ENCODE measurements around the gene DENND5A. TPM values are rescaled to one million over a fixed set of nuclear protein-coding genes. Genes with fewer than 3 reads are reported as not detected.
"Not testable (repeated sequence)": the region's sequence is repeated elsewhere in the genome, so short reads cannot be mapped to it uniquely, and the experiment has no call there.

Gene DENND5A
- total RNA-seq, 4 donors from 2014 or later, result 110 to 134 (median 118) TPM

DNA sequence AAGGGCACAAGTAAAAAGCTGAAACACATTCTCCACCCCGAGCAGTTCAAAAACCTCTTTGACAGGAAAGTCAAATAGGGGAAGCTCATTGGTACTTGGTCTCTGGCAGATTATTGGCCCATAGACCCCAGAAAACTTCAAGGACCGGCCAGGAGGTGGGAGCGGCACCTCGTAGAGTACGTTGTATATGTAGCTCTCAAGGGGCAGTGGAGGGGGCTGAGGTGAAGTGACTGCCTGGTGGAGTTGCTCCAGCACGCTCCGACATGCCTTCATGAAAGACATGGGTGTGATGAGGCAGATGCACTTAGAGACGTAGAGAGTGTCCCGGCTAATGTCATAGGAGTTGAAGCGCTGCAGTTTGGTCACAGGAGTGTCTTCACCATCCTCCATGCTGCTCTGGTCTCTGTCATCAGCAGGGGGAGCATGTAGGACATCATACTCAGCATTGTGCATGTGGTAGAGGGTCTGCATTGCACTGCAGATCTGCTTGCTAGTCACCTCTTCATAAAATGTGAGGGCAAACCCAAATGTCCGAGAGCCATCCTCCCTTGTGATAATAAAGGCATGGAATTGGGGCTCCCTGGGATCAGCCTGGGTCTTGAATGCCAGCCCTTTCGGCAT, 61.3 kb downstream of the DENND5A start:
- Histone ChIP-seq H3K4me3 (no peak overlapping the region), H3K27me3 (no peaks in the 10 kb centered on the region), H3K27ac (no peak overlapping the region), H3K9me3 (no peaks in the 10 kb centered on the region), H3K36me3 (peaks cover 0 to 12% (median 0%) of the 10 kb centered on the region in 3 donors), H3K4me1 (peaks cover 0 to 15% (median 0%) of the 10 kb centered on the region in 4 donors)
- DNase-seq (ENCODE audit: low spot score in 2 of 2), result no peak
- WGBS, 2 donors, result 86 to 90% methylated on average over 12 of the region's 12 CpGs
- no peak for TF ChIP-seq POLR2A (IDR thresholded peaks at IDR 0.05)
- TF ChIP-seq, protein P1, sequence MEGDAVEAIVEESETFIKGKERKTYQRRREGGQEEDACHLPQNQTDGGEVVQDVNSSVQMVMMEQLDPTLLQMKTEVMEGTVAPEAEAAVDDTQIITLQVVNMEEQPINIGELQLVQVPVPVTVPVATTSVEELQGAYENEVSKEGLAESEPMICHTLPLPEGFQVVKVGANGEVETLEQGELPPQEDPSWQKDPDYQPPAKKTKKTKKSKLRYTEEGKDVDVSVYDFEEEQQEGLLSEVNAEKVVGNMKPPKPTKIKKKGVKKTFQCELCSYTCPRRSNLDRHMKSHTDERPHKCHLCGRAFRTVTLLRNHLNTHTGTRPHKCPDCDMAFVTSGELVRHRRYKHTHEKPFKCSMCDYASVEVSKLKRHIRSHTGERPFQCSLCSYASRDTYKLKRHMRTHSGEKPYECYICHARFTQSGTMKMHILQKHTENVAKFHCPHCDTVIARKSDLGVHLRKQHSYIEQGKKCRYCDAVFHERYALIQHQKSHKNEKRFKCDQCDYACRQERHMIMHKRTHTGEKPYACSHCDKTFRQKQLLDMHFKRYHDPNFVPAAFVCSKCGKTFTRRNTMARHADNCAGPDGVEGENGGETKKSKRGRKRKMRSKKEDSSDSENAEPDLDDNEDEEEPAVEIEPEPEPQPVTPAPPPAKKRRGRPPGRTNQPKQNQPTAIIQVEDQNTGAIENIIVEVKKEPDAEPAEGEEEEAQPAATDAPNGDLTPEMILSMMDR (IDR thresholded peaks at IDR 0.05), result no peak
- TF ChIP-seq EP300 (IDR thresholded peaks at IDR 0.05), result no peak

DNA sequence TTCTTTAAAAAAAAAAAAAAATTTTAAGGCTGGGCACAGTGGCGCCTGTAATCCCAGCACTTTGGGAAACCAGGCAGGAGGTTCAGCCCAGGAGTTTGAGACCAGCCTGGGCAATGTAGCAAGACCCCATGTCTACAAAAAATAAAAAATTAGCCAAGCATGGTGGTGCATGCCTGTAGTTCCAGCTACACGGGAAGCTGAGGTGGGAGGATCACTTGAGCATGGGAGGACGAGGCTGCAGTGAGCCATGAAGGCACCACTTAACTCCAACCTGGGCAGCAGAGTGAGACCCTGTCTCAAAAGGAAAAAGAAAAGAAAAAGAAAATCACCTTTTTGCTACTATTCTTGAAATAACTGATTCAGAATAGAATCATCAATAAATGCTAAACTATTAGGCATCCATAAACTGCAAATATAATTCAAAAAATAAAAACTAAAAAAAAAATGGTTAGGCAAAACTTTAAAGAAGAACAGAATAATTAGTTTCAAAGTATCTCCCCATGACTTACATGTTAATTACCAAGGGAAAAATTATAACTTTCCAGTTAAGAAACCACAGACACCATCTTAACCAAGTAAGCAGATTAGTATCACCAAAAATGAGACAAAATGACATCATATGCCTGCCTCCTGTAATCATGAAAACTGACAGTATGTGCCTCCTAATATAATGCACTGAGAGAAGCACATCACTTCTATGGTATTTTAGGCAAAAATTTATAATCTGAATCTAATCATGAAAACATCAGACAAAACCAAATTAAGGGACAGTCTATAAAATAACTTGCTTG, 63.6 kb downstream of the DENND5A start:
- H3K9me3 ChIP-seq, result no peaks in the 10 kb centered on the region
- no peak overlapping the region for H3K4me3 ChIP-seq
- TF ChIP-seq POLR2A (IDR thresholded peaks at IDR 0.05), result no peak
- TF ChIP-seq, protein P1 (IDR thresholded peaks at IDR 0.05), result no peak
- TF ChIP-seq EP300 (IDR thresholded peaks at IDR 0.05), result no peak
- no peak for DNase-seq (ENCODE audit: low spot score in 2 of 2)
- peaks cover 0 to 22% (median 0%) of the 10 kb centered on the region in 3 donors for H3K36me3 ChIP-seq
- no peak overlapping the region for H3K27ac ChIP-seq
- WGBS, 2 donors, result 89 to 93% methylated on average over 3 of the region's 3 CpGs
- H3K27me3 ChIP-seq, result no peaks in the 10 kb centered on the region
- H3K4me1 ChIP-seq, result peaks cover 0 to 3% (median 0%) of the 10 kb centered on the region in 4 donors

DNA sequence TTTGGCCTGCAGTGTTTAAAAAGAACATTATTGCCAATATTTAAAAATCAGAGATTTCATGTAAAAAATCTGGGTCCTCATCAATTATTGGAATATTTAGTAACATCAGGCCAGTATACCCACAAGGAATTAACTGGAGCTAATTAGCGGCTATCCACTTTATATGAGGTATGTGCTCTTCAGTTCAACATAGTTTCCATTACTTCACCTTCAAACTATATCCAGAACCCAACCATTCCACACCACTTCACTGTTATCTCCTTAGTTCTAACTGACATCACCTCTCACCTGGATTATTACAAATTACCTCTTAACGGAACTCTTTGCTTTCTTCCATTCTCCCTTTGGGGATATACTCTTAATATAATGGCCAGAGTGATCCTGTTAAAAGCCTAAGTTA, 64.7 kb downstream of the DENND5A start:
- no peak for DNase-seq (ENCODE audit: low spot score in 2 of 2)
- 92% methylated on average over 2 of the region's 2 CpGs for WGBS, 2 donors
- Histone ChIP-seq H3K4me1 (peaks cover 0 to 3% (median 0%) of the 10 kb centered on the region in 4 donors), H3K9me3 (no peaks in the 10 kb centered on the region), H3K4me3 (no peak overlapping the region), H3K36me3 (peaks cover 0 to 24% (median 0%) of the 10 kb centered on the region in 3 donors), H3K27me3 (no peaks in the 10 kb centered on the region), H3K27ac (no peak overlapping the region)
- TF ChIP-seq POLR2A (IDR thresholded peaks at IDR 0.05) (no peak), EP300 (IDR thresholded peaks at IDR 0.05) (no peak)
- TF ChIP-seq, protein P1 (IDR thresholded peaks at IDR 0.05), result no peak

DNA sequence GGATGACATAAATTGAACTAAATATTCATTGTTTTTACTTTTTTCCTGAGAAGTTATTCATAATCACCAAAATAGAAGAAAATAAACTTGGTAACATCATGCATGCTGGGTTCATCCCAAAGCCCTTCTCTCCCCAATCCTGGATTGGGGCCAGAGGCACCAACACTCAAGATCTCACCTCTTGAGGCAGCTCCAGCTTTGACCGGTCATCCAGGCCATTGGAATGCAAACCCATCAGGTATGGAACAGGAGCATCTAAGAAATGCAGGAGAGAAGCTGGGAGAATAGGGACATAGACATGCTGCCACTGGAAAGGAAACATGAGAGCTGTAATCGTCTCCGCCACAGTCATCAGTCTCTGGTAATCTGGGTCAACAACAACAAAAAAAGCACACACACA, 71.8 kb downstream of the DENND5A start:
- Histone ChIP-seq H3K9me3 (no peaks in the 10 kb centered on the region), H3K36me3 (peaks cover 0 to 64% (median 0%) of the 10 kb centered on the region in 3 donors), H3K27ac (no peak overlapping the region), H3K27me3 (no peaks in the 10 kb centered on the region), H3K4me3 (no peak overlapping the region), H3K4me1 (peaks cover 0 to 6% (median 0%) of the 10 kb centered on the region in 4 donors)
- no peak for DNase-seq (ENCODE audit: low spot score in 2 of 2)
- no peak for TF ChIP-seq POLR2A (IDR thresholded peaks at IDR 0.05)
- TF ChIP-seq, protein P1 (IDR thresholded peaks at IDR 0.05), result no peak
- TF ChIP-seq EP300 (IDR thresholded peaks at IDR 0.05), result no peak
- WGBS, 2 donors, result 92 to 99% methylated on average over 3 of the region's 3 CpGs

DNA sequence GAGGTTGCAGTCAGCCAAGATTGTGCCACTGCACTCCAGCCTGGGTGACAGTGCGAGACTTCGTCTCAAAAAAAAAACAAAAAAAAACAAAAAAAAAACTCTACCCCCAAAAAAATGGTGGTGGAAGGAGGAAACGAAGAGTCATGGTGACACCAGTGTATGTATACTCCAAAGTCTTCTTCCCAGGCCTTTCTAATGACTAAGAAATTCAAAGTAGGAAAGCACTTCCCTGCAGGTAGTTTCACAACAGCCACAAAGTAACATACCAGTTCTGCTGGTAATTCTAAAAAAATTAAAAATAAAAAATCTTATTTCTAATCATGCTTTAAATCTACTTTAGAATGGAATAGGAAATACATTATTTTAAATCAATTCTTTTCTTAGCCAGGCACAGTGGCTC, 72.6 kb downstream of the DENND5A start:
- Histone ChIP-seq H3K27me3 (no peaks in the 10 kb centered on the region), H3K4me1 (peaks cover 0 to 12% (median 0%) of the 10 kb centered on the region in 4 donors), H3K4me3 (no peak overlapping the region), H3K9me3 (no peaks in the 10 kb centered on the region), H3K27ac (no peak overlapping the region), H3K36me3 (peaks cover 0 to 71% (median 0%) of the 10 kb centered on the region in 3 donors)
- TF ChIP-seq POLR2A (IDR thresholded peaks at IDR 0.05) (no peak), EP300 (IDR thresholded peaks at IDR 0.05) (no peak)
- WGBS, 2 donors, result 95 to 97% methylated on average over 3 of the region's 3 CpGs
- DNase-seq (ENCODE audit: low spot score in 2 of 2), result no peak

DNA sequence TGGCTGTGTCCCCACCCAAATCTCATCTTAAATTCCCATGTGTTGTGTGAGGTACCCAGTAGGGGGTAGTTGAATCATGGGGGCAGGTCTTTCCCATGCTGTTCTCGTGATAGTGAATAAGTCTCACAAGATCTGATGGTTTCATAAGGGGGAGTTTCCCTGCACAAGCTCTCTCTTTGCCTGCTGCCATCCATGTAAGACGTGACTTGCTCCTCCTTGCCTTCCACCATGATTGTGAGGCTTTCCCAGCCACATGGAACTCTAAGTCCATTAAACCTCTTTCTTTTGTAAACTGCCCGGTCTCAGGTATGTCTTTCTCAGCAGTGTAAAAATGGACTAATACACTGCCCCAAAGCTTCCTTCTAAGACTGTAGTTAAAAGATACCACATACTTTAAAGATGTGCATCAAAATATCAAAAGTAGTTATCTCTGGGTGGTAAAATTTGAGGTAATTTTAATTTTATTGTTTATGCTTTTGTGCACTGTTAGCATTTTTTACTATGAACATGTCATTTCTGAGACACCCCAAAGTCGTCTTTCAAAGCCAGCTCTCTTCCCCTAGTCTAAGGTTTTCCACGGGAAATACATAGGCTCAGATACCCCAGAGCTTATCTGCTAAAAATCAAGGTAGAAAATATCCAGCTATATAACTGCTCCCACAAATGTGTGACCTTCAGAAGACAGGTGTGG, 74.7 kb downstream of the DENND5A start:
- not testable (repeated sequence) for H3K27ac ChIP-seq; DNase-seq (ENCODE audit: low spot score in 2 of 2); H3K4me3 ChIP-seq; H3K9me3 ChIP-seq; H3K27me3 ChIP-seq
- peaks cover 0 to 13% (median 0%) of the 10 kb centered on the region in 4 donors for H3K4me1 ChIP-seq
- H3K36me3 ChIP-seq, result peaks cover 0 to 62% (median 0%) of the 10 kb centered on the region in 3 donors
- 97 to 98% methylated on average over 5 of the region's 5 CpGs for WGBS, 2 donors

DNA sequence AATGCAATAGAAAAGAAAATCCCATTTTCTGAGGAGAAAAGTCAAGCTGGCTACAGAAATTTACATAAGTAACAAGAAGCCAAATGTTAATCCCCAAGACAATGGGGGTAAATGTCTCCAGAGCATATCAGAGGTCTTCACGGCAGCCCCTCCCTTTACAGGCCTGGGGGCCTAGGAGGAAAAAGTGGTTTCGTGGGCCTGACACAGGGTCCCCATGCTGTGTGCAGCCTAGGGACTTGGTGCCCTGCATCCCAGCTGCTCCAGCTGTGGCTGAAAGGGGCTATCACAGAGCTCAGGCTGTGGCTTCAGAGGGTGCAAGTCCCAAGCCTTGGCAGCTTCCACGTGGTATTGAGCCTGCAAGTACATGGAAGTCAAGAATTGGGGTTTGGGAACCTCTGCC, 76.3 kb downstream of the DENND5A start:
- not testable (repeated sequence) for H3K9me3 ChIP-seq; H3K27ac ChIP-seq; DNase-seq (ENCODE audit: low spot score in 2 of 2); H3K27me3 ChIP-seq; H3K4me3 ChIP-seq
- 88 to 89% methylated on average over 3 of the region's 3 CpGs for WGBS, 2 donors
- peaks cover 0 to 13% (median 0%) of the 10 kb centered on the region in 4 donors for H3K4me1 ChIP-seq
- peaks cover 0 to 57% (median 0%) of the 10 kb centered on the region in 3 donors for H3K36me3 ChIP-seq
